Activated CD4-positive, alpha-beta T cell treated with anti-CD3 and anti-CD28 coated beads for 48 hours (primary cell): ENCODE data around the gene TMEM167A.
"Not testable (repeated sequence)": the region's sequence is repeated elsewhere in the genome, so short reads cannot be mapped to it uniquely, and the experiment has no call there.

Experiments used
- DNase-seq: peaks from one replicate; pipeline ENCODE4 v3.0.0-alpha.2; 2020

TMEM167A gene

GRCh38 chr5:83085106-83085505 is 7.9 kb upstream of the TMEM167A start:
- DNase-seq = no peak

GRCh38 chr5:83084336-83084735 is 7.1 kb upstream of the TMEM167A start:
- no peak for DNase-seq

DNA sequence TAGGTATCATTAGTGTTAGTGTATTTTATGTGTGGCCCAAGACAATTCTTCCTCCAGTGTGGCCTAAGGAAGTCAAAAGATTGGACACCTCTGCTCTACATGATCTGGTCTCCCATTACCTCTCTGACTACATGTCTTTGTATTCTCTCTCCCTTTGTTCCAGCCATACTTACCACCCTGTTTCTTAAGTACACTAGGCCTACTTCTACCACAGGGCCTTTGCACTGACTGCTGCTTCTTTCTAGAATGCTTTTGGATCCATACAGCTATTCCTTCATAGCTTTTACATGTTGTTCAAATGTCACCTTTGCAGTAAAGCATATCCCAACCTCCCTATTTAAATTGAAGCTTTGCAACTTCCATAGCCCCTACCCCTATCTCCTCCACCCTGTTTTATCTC is 5.6 kb upstream of the TMEM167A start:
- DNase-seq = no peak

GRCh38 chr5:83077662-83078261 is 568 bp upstream of the TMEM167A start:
- DNase-seq = peak; percentile 19

GRCh38 chr5:83072966-83073365 is 4.2 kb downstream of the TMEM167A start:
- no peak for DNase-seq

DNA sequence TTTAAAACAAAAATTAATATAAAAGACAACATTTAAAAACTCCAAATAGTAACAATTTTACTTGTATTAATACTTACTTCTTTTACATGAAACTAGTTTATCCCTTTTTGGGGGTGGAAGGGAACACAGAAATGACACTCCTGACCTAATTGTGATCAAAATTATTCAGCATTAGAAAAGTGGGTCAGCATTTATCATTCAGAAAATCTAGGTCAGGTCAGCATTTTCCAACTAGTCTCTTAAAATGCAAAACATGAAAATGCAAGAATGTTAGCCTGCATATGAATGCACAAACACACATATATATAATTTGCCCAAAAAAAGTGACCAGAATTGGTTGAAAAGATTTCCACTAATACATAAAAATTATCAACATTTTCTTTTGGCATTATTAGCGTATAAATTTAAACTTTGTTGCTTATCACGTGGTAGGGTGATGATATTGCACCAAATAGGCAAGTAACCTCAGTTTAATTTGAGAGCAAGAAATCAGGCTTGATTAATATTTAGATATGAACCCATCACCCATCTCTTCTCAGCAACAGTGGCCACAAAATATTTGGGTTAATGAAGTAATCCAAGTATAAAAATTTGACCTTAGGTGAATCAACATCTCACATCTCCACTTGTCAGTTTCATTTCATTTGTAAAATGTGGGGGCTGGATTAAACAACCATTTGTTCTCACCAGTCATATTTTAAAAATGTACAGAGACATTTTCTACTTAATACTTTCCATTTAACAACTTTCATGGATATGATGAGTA is 5.7 kb downstream of the TMEM167A start:
- no peak for DNase-seq

DNA sequence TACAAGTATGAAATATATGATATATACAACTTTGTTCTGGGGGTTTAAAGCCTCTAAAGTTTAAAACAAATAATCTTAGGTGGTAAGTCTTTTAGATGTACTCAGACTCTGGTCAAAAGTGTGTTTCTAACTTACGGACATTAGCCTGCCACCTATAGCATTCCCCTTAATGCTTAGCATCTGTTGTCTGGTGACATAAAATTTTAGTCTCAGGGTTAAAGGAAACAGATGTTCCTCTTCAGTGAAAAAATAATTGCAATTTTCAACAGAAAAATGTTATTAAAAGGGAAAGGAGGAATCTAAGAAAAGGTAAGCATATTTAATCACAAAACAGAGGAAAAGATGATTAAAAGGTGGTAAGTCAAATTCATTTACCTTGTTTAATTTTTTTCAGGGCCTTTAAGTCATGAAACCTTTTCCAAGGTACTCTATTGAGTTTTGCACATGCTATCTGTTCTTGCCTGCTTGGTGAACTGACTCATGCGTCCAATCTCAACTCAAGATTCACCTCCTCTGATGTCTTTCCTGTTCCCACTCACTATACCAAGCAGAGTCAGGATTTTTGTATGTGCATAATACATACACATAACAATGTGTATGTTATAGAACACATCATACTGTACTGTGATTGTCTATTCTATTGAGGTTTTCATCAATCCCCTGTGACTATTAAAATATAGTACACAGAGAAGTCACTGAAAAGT is 7.9 kb downstream of the TMEM167A start:
- DNase-seq = no peak

- DNase-seq = not testable (repeated sequence)
Measured at GRCh38 chr5:83067377-83067776, 9.8 kb downstream of the TMEM167A start.

- DNase-seq = no peak
Measured at GRCh38 chr5:83066548-83067110, 10.6 kb downstream of the TMEM167A start.

DNA sequence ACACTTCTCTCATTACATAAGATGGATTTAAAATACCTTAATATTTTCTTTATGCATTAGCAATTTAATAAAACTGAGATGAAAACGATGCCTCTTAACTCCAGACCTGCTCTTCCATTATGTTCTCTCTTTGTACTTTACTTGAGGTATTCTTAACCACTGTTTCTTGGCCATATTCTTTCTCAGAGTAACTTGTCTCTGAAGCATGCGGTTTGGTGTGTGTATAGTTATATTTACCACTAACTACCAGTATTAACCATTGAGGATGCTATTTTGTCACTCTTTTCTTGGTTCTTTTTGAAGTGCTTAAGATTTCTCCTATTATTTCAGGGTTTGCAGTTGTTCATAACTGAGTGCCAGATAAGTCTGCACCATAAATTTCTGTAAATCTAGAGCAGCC is 17.9 kb downstream of the TMEM167A start:
- no peak for DNase-seq

DNA sequence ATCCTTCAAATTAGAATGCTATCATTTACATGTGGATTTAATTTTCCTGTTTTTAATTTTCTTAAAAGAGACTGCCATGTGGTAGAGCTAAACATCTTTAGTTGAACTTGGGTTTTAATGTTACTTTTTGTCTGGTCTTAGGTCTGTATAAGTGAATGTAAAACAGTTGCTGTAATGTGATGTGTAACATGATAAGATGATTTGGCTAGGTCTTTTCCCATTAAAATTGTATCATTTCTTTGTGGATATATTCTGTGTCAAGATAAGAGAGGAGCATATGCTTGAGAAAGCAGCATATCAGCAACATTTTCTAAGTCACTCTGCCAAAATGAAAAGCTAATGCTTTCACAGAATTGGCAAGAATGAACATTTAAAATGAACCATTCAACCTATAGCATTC is 18.5 kb downstream of the TMEM167A start:
- DNase-seq = no peak

DNA sequence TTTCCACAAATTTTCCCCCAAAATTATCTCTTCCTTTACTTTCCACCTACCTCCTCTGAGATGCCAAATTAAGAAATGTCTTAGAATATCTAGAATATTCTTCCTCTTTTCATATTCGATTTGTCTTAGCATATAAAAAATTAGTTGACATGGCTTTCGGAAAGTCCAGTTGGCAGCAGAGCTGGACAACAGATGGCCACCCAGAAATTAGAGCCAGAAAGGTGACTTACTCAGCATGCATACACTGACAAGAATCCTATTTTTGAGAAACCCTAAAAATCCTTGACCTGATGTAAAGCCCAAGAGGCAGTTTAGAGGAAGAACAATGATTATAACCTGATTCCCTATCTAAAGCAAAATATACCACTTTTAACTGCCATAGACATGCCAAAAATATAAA is 22.0 kb downstream of the TMEM167A start:
- no peak for DNase-seq

DNA sequence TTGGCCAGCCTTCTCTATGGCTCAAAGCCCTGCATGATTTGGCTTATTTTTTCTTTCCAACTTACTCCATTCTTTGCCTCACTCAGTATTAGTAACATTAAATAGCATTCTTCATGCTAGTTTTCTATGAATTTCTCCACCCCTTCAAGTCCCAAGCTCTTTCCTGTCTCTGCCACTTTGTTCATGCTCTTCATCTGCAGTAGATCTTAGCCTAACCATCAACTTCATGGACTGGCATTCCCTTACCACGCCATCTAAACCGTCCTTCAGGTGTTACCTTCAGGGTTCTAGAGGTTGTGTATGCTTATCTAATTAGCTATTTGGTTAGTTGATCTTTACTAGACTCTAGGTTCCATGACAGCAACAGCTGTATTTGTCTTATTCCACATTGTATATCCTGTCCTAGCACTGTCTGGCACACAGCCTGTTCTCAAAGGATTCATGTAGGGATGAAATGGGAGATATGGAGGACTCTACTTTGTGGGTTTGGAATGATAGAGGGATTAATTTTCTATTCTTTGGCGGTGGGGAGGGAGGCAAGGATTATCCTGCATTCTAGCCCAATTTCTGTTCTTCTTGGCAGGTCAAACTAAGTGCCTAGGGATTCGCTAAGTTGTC is 26.4 kb downstream of the TMEM167A start:
- no peak for DNase-seq

GRCh38 chr5:83049370-83049885 is 27.8 kb downstream of the TMEM167A start:
- no peak for DNase-seq

DNA sequence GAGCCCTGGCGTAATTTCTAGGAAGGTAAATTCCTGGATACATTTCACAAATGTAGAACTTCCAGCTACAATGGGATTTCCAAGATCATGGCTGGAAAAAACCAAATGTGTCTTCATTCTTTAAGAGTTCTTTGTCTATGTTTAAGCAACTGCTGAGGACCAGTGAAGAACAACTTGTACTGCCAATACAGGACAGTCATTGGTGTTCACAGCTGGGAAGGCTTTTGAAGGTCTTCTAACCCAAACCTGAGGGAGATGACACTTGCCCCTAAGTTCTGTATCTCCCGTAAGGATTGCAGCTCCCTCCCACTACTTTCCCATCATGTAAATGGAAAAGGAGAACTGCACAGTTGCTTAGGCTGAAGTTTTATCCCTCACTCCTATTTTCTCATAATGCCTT is 28.4 kb downstream of the TMEM167A start:
- DNase-seq = no peak

DNA sequence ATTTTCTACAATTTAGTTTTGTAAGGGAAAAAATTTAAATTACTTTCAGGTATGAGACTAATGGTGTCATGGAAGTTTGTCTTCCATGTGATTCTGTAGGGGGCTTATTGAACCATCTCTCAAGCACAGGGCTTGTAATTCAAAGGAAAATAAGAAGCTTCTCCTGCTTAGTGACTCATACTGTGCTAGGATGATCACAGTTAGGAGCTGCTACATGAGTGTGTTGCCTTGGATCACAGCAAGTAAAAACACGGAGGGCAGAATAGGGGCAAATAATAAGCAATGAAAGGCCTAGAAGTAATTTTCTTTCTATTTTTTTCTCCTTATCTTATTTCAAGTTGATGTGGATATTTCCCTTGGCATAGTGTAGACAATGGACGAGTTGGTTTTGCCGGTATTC is 28.9 kb downstream of the TMEM167A start:
- no peak for DNase-seq

GRCh38 chr5:83044926-83045325 is 32.3 kb downstream of the TMEM167A start:
- DNase-seq = no peak

DNA sequence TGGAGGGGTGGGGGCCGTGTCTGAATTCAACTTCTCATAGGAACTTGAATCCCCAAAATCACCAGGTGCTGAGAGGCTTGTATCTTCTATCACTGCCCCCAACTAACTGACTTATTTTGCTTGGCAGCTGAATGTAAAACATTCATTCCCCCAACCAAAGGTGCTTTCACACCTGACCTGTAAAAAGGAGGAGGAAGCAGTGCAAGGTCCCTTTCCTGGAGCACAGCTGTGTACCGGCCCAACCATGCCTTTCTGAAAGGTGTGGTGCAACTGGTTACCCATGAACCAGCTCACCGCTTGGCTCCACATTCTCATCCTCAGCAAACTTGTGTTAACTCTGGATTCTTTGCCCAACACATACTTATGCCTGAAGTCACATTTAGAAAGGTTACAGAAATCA is 34.7 kb downstream of the TMEM167A start:
- DNase-seq = no peak

GRCh38 chr5:83038924-83039323 is 38.3 kb downstream of the TMEM167A start:
- no peak for DNase-seq

GRCh38 chr5:83036991-83037575 is 40.1 kb downstream of the TMEM167A start:
- DNase-seq = no peak

DNA sequence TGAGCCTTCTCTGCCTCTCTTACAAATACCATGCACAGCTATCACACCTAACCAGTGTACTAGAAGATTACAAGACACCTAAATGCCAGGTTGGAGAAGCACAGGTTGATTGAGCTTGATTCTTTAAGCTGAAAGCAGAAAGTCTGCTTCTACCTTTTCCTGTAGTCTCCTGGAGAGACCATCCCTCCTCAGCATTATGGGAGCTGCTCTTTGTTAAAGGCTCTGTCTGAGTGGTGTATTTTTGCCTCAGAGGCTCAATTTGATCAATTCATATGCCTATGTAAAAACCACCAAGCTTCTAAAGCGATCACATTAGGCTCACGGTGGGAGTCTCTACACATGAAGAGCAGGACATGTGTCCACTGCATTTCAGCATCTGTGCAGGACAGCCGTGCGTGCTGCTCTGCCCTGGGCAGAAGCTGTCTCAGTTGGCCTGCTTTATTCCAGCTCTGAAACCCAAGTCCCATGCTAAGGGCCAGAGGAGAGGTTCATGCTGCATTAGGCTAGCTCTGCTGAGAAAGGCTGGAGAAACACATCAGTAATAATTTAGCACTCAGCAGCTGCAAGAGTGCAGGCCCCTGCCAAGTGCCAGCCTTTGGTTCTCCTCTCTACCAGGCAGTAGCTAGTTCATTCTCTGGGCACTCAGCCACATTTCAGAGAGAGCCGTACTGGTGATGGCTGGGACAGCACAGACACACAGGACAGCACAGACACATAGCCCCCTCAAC is 41.7 kb downstream of the TMEM167A start:
- DNase-seq = no peak
